ENCODE measurements around the gene ZNF513.

- TF ChIP-seq MAFK (IDR thresholded peaks at IDR 0.05; ENCODE audit: partially characterized antibody) (no peak), SREBF2 (IDR thresholded peaks at IDR 0.05) (no peak), JUN (IDR thresholded peaks at IDR 0.05) (no peak), NFE2L2 (conservative IDR thresholded peaks at IDR 0.05; ENCODE audit: low read length) (no peak), RCOR1 (IDR thresholded peaks at IDR 0.05; ENCODE audit: low read depth, low read length) (no peak), RAD21 (conservative IDR thresholded peaks at IDR 0.05 in 1 of 2, IDR thresholded peaks at IDR 0.05 in 1 of 2) (no peak), CTCF (IDR thresholded peaks at IDR 0.05) (no peak), KDM1A (IDR thresholded peaks at IDR 0.05; ENCODE audit: low read depth) (no peak)
Observed at GRCh38 chr2:27420996-27421395, 40.5 kb upstream of the ZNF513 start.

Measured in A549 (cell line).